Activated CD8-positive, alpha-beta memory T cell treated with anti-CD3 and anti-CD28 coated beads, Interleukin-2, amount 10 ng/mL, durations not matched to agents 7 days and 5 days (primary cell): Measurements from ENCODE around the gene UBE2G2. TPM values are rescaled to one million over a fixed set of nuclear protein-coding genes. Genes with fewer than 3 reads are reported as not detected.
A peak's percentile ranks its signal among the peaks of the same experiment; 100 is the strongest.

Experiments used
- ATAC-seq: fragments of 150-1000 bp; cut with Tn5 transposase; one replicate; pipeline ENCODE4 v1.10.0; 2021; ENCODE audit warnings: moderate library complexity
- CTCF ChIA-PET: fragments of 350-600 bp; sonication (Branson Sonifier 250); formaldehyde crosslinking; loops from one replicate; lab custom pipeline; 2021; ENCODE audit warnings: antibody characterized with exemption; lab: Charles Lee
- DNase-seq: peaks from one replicate; pipeline ENCODE4 v3.0.0-alpha.2; 2020
- H3K27ac Mint-ChIP-seq: one replicate; pipeline ENCODE4 v1.8.0; 2021; ENCODE audit warnings: mild to moderate bottlenecking, mixed read lengths
- H3K27me3 Mint-ChIP-seq: one replicate; pipeline ENCODE4 v1.8.0; 2021; ENCODE audit warnings: mixed read lengths
- H3K36me3 Mint-ChIP-seq: one replicate; pipeline ENCODE4 v1.8.0; 2021; ENCODE audit warnings: mild to moderate bottlenecking, mixed read lengths
- H3K4me1 Mint-ChIP-seq: one replicate; pipeline ENCODE4 v1.8.0; 2021; ENCODE audit warnings: mixed read lengths
- H3K4me3 Mint-ChIP-seq: one replicate; pipeline ENCODE4 v1.8.0; 2021; ENCODE audit warnings: mild to moderate bottlenecking, moderate library complexity, mixed read lengths
- H3K9me3 Mint-ChIP-seq: one replicate; pipeline ENCODE4 v1.8.0; 2022; ENCODE audit warnings: low read depth, mixed read lengths
- total RNA-seq, 2 experiments: library from RNA; stranded (reverse); gene quantifications; one replicate each; pipeline ENCODE4 v1.2.3, GENCODE V29; 2021

Gene UBE2G2
- total RNA-seq, 2 experiments from 2014 or later = 103 to 121 TPM

DNA sequence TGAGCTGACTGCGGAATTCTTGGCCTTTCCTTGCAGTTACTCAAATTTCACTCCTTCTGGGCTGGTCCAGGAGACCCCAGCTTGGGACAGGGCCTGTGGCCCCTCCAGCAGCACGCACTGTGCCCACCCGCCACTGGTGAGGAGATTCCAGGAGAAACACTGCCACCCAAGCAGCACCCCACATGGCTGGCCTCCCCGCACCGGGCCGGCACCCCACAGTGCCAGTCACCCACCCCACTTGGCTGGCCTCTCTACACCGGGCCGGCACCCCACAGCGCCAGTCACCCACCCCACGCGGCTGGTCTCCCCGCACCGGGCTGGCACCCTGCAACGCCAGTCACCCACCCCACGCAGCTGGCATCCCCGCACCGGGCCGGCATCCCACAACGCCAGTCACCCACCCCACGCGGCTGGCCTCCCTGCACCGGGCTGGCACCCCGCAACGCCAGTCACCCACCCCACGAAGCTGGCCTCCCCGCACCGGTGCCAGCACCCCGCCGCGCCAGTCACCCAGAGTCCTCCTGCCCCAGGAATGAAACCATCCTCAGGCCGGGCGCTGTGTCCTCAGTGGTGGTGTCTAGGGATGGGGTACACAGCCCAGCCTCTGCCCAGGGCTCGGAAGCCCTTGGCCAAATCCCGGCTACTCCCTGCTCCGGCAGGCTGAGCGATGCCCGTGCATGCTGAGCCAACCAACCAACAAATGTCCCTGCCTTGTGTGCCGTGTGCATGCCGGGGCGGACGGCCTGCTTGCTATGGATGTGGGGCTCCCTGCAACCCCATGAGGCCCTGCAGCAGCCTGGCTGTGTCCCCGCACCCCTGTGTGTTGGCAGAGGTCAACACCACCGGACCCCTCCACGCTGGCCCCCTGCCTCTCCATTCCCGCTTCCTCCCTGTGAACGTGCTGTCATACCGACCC is 51.6 kb downstream of the UBE2G2 start:
- DNase-seq (no peak), ATAC-seq (no peak)
- H3K27ac Mint-ChIP-seq = no peak overlapping the region
- H3K36me3 Mint-ChIP-seq = no peaks in the 10 kb centered on the region
- peaks cover 12% of the 10 kb centered on the region for H3K27me3 Mint-ChIP-seq
- no peak overlapping the region for H3K4me3 Mint-ChIP-seq
- H3K4me1 Mint-ChIP-seq = no peaks in the 10 kb centered on the region
- H3K9me3 Mint-ChIP-seq = no peaks in the 10 kb centered on the region
- CTCF ChIA-PET = no interaction called here

GRCh38 chr21:44749116-44749758 is 52.4 kb downstream of the UBE2G2 start:
- Mint-ChIP-seq H3K27me3 (peaks cover 12% of the 10 kb centered on the region), H3K27ac (peak overlapping the region; percentile 17), H3K4me1 (no peaks in the 10 kb centered on the region), H3K36me3 (no peaks in the 10 kb centered on the region), H3K9me3 (no peaks in the 10 kb centered on the region), H3K4me3 (no peak overlapping the region)
- ATAC-seq (no peak), DNase-seq (no peak)
- CTCF ChIA-PET = no interaction called here

- Mint-ChIP-seq H3K27ac (no peak overlapping the region), H3K4me1 (no peaks in the 10 kb centered on the region), H3K4me3 (no peak overlapping the region), H3K27me3 (peaks cover 13% of the 10 kb centered on the region), H3K9me3 (no peaks in the 10 kb centered on the region), H3K36me3 (no peaks in the 10 kb centered on the region)
- no peak for DNase-seq
- ATAC-seq = no peak
- CTCF ChIA-PET = no interaction called here
These were observed 53.0 kb downstream of the UBE2G2 start for GRCh38 chr21:44748621-44749020.

DNA sequence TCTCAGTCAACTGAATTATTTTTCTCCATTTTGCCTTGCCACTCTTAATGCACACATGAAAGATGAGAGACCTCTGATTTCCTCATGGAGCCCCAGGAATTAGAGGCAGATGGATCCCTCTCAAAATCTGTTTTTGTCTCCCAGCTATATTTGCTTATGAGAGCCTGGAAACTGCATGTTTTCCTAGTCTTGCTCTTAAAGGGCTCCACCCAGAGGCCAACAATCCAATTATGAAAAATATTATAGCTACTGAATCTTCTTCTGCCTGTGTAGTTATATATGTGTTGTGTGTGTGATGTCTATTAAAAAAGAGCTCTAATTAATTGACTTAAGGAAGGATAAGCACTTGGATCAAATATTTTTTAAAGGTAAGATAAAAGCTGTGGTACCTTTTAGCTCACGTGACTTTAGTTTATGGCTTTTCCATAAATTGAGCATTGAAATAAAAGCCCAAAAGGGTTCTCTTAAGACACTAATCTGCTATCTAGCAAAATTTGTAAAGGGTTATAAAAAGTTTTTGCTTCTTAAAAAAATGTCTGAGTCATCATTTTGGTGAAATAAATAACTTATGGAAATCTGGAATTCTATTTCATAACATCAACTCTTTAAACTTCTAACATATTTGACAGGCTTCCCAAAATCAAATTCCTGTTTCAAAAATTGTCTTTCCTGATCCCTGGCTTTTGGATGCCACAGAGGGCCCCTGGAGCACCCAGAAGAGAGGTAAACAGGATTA is 59.0 kb downstream of the UBE2G2 start:
- DNase-seq = no peak
- H3K36me3 Mint-ChIP-seq = no peaks in the 10 kb centered on the region
- CTCF ChIA-PET = interaction anchor here (0.6 to 6.8 kb wide), 11 partner anchors 9 to 237 kb away, joined by 3 to 47 read pairs (median 3); no protein-coding TSS in a partner anchor
- no peaks in the 10 kb centered on the region for H3K4me1 Mint-ChIP-seq
- peaks cover 2% of the 10 kb centered on the region for H3K9me3 Mint-ChIP-seq
- H3K4me3 Mint-ChIP-seq = no peak overlapping the region
- H3K27me3 Mint-ChIP-seq = peaks cover 14% of the 10 kb centered on the region
- no peak for ATAC-seq
- no peak overlapping the region for H3K27ac Mint-ChIP-seq

- no peak overlapping the region for H3K27ac Mint-ChIP-seq
- H3K4me3 Mint-ChIP-seq = no peak overlapping the region
- ATAC-seq (no peak), DNase-seq (no peak)
- H3K4me1 Mint-ChIP-seq = no peaks in the 10 kb centered on the region
- CTCF ChIA-PET = interaction anchor here (0.9 to 6.8 kb wide), 8 partner anchors 8 to 236 kb away, joined by 3 to 47 read pairs (median 3); no protein-coding TSS in a partner anchor
- H3K27me3 Mint-ChIP-seq = peaks cover 13% of the 10 kb centered on the region
- H3K9me3 Mint-ChIP-seq = peaks cover 2% of the 10 kb centered on the region
- H3K36me3 Mint-ChIP-seq = no peaks in the 10 kb centered on the region
These were observed 59.7 kb downstream of the UBE2G2 start for GRCh38 chr21:44741921-44742320.

DNA sequence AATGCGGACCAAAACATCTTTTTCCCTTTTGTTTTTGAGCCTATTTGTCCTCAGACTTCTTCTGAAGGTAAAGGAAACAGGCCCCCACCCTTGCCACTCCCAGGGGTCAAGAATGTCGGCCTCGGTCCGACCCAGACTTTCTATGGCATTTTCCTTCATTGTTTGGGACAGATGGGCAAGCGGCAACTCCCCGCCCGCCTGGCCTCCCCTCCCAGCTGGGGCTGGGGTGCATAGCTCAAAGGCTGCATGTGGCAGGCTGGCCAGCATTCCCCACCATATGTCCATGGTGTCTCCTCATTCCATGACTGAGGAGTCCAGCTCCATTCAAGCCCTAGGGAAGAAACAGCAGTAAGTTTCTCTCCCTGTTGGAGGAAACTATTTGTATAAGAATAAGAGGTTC is 60.9 kb downstream of the UBE2G2 start:
- H3K27ac Mint-ChIP-seq = no peak overlapping the region
- H3K4me1 Mint-ChIP-seq = no peaks in the 10 kb centered on the region
- peaks cover 13% of the 10 kb centered on the region for H3K27me3 Mint-ChIP-seq
- DNase-seq (no peak), ATAC-seq (no peak)
- no peak overlapping the region for H3K4me3 Mint-ChIP-seq
- no peaks in the 10 kb centered on the region for H3K36me3 Mint-ChIP-seq
- H3K9me3 Mint-ChIP-seq = peaks cover 2% of the 10 kb centered on the region
- CTCF ChIA-PET = interaction anchor here (0.8 to 6.8 kb wide), 3 partner anchors 53 to 230 kb away, joined by 3 to 47 read pairs (median 4); no protein-coding TSS in a partner anchor

GRCh38 chr21:44739316-44739715 is 62.3 kb downstream of the UBE2G2 start:
- no peak for ATAC-seq
- Mint-ChIP-seq H3K4me3 (no peak overlapping the region), H3K27me3 (peaks cover 13% of the 10 kb centered on the region), H3K9me3 (peaks cover 2% of the 10 kb centered on the region), H3K27ac (no peak overlapping the region), H3K36me3 (no peaks in the 10 kb centered on the region), H3K4me1 (no peaks in the 10 kb centered on the region)
- DNase-seq = no peak
- CTCF ChIA-PET = interaction anchor here (6.8 kb wide), 1 partner anchor 229 kb away, joined by 47 read pairs; no protein-coding TSS in a partner anchor

DNA sequence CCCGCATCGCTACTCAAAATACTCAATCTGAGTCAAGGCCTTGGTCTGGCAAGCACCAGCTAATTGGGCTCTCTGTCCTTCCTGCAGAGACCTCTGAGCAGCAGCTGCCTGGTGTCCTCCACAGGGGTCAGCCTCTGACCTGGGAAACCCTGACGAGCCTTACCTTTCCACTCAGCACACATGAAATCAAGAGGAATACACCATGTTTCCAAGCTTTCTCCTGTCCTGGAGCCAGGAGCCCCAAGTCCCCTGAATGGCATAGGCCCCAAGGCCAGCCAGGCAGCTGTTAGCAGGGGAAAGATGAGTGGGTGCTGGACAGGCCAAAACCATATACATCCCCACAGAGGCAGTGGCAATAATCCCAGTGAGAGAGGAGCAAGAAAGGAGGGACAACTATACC is 63.0 kb downstream of the UBE2G2 start:
- ATAC-seq = no peak
- Mint-ChIP-seq H3K4me3 (no peak overlapping the region), H3K36me3 (no peaks in the 10 kb centered on the region), H3K27ac (no peak overlapping the region), H3K4me1 (no peaks in the 10 kb centered on the region), H3K9me3 (peaks cover 2% of the 10 kb centered on the region), H3K27me3 (peaks cover 11% of the 10 kb centered on the region)
- no peak for DNase-seq
- CTCF ChIA-PET = interaction anchor here (6.8 kb wide), 1 partner anchor 228 kb away, joined by 47 read pairs; no protein-coding TSS in a partner anchor

GRCh38 chr21:44737706-44738354 is 63.8 kb downstream of the UBE2G2 start:
- no peak overlapping the region for H3K27ac Mint-ChIP-seq
- no peaks in the 10 kb centered on the region for H3K4me1 Mint-ChIP-seq
- ATAC-seq = no peak
- no peak overlapping the region for H3K4me3 Mint-ChIP-seq
- CTCF ChIA-PET = interaction anchor here (6.8 kb wide), 1 partner anchor 227 kb away, joined by 47 read pairs; no protein-coding TSS in a partner anchor
- no peak for DNase-seq
- H3K9me3 Mint-ChIP-seq = no peaks in the 10 kb centered on the region
- H3K36me3 Mint-ChIP-seq = no peaks in the 10 kb centered on the region
- H3K27me3 Mint-ChIP-seq = peaks cover 7% of the 10 kb centered on the region

DNA sequence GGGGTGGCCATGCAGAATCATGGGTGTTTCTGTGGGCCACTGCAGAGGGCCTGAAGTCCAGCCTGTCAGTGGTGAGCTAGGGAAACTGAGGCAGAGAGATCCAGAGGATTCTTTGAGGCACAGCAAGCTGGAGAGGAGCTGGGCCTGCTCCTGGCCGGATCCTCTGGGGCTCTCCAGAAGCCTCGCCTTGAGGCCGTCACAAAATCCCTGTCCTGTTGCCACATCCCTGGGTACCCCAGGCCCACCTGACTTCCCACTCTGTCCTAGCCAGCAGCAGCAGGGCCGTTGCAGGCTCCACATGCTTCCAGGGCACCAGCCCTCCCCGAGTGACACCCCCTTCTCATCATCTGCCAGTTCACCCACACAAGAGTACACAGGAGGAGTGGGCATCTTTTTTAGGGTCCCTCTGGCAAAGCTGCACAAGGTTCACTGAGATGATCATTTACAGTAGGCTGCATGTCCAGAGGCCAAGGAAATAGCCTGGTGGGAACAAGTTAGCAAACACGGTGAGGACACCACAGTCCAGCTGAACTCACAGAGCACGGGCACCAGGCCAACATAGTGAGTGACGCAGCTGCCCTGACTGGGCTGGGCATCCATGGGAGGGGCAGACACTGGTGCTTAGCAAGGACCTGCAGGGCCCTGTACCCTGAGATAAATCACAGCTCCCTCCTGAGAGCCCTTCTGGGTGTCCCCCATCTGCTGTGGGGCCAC is 65.2 kb downstream of the UBE2G2 start:
- ATAC-seq = peak; percentile 12
- CTCF ChIA-PET = interaction anchor here (1.0 kb wide), 1 partner anchor 226 kb away, joined by 3 read pairs; no protein-coding TSS in a partner anchor
- H3K4me3 Mint-ChIP-seq = no peak overlapping the region
- H3K27ac Mint-ChIP-seq = no peak overlapping the region
- no peak for DNase-seq
- H3K9me3 Mint-ChIP-seq = no peaks in the 10 kb centered on the region
- H3K36me3 Mint-ChIP-seq = no peaks in the 10 kb centered on the region
- H3K4me1 Mint-ChIP-seq = no peaks in the 10 kb centered on the region
- H3K27me3 Mint-ChIP-seq = peaks cover 3% of the 10 kb centered on the region

DNA sequence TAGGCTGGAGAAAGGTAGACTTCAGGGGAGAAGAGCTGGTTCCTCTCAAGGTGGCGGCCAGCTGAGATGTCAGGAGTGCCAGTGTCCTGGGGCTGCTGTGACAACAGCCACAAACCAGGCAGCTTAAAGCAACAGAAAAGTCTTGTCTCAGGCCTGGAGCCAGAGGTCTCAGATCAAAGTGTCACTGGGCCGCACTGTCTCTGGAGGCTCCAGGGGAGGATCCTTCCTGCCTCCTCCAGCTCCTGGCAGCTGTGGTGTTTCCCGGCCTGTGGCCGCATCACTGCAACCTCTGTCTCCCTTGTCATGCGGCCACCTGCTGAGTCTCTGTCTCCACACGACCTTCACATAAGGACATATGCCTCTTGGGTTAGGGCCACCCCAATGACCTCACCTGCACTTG is 65.8 kb downstream of the UBE2G2 start:
- no peaks in the 10 kb centered on the region for H3K36me3 Mint-ChIP-seq
- H3K27me3 Mint-ChIP-seq = peaks cover 6% of the 10 kb centered on the region
- DNase-seq (no peak), ATAC-seq (no peak)
- no peak overlapping the region for H3K27ac Mint-ChIP-seq
- CTCF ChIA-PET = interaction anchor here (1.0 kb wide), 1 partner anchor 226 kb away, joined by 3 read pairs; no protein-coding TSS in a partner anchor
- no peaks in the 10 kb centered on the region for H3K9me3 Mint-ChIP-seq
- H3K4me3 Mint-ChIP-seq = no peak overlapping the region
- H3K4me1 Mint-ChIP-seq = no peaks in the 10 kb centered on the region

DNA sequence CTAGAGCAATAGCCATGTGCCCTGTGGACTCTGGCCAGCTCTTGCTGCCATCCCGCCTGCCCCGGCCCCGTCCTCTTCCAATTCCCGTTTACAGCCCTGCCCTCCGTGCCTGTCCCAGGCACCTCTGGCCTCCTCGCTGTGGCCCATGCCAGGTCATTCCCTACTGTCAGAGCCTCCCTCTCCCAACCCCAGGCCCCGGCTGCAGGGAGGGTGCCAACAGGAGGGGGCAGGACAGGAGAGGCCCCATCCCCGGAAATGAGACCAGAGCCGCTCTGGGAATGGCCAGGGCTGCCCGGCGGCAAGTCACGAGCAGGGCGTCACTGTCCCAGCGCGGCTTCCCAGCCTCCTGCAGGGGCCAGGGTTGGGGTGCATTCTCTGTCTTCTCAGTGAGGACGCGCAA is 66.8 kb downstream of the UBE2G2 start:
- Mint-ChIP-seq H3K9me3 (no peaks in the 10 kb centered on the region), H3K36me3 (no peaks in the 10 kb centered on the region), H3K27ac (no peak overlapping the region), H3K4me1 (no peaks in the 10 kb centered on the region), H3K4me3 (no peak overlapping the region), H3K27me3 (peaks cover 4% of the 10 kb centered on the region)
- no peak for DNase-seq
- ATAC-seq = no peak
- CTCF ChIA-PET = no interaction called here
